GM18867 (cell line): ENCODE data around the gene GAGE13.
"Not testable (repeated sequence)": the region's sequence is repeated elsewhere in the genome, so short reads cannot be mapped to it uniquely, and the experiment has no call there.

ENCODE experiments used
- ATAC-seq: cut with Tn5 transposase; IDR thresholded peaks from one replicate; pipeline ENCODE4 v1.9.1; 2021; ENCODE audit warnings: mild to moderate bottlenecking, moderate library complexity; ENCODE audit not compliant: unreplicated experiment

GAGE13 gene

DNA sequence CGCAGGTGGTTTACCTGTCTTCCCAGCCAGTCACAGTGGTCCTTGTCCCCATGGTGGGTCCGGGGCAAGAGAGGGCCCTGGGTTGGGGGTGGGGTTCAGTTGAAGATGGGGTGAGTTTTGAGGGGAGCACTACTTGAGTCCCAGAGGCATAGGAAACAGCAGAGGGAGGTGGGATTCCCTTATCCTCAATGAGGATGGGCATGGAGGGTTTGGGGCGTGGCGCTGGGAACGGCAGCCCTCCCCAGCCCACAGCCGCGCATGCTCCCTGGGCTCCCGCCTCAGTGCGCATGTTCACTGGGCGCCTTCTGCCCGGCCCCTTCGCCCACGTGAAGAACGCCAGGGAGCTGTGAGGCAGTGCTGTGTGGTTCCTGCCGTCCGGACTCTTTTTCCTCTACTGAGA, at the start of gene GAGE13:
Gene GAGE13 (plus strand): TSS at position 301 of the 400 bp plus-strand sequence. CDS start 1,156 bp downstream, outside the sequence.
- not testable (repeated sequence) for ATAC-seq

DNA sequence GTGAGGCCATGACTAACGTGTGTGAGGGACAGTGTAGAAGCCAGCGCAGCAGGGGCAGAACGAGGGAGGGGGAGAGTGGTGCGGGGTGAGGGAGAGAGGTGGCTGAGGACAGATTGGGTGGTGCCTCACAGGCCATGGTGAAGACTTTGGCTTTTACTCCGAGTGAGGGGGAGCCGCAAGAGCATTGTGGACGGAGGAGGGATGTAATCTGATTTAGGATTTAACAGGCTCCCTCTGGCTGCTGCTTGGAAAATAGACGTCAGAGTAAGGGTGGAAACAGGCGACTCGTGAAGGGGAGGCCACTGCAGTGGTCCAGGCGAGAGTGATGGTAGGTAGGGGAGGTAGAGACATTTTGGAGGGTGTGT, 48.8 kb upstream of the GAGE13 start:
- no peak for ATAC-seq

- no peak for ATAC-seq
Observed at GRCh38 chrX:49284212-49284611, 47.2 kb upstream of the GAGE13 start.

- ATAC-seq = no peak
Observed at GRCh38 chrX:49286136-49286535, 45.2 kb upstream of the GAGE13 start.

- ATAC-seq = no peak
Observed at GRCh38 chrX:49286581-49286980, 44.8 kb upstream of the GAGE13 start.

GRCh38 chrX:49287665-49288064, 43.7 kb upstream of the GAGE13 start:
- ATAC-seq = no peak

GRCh38 chrX:49290215-49290614, 41.2 kb upstream of the GAGE13 start:
- ATAC-seq = no peak

GRCh38 chrX:49291615-49292337, 39.6 kb upstream of the GAGE13 start:
- peak; percentile 73 for ATAC-seq

DNA sequence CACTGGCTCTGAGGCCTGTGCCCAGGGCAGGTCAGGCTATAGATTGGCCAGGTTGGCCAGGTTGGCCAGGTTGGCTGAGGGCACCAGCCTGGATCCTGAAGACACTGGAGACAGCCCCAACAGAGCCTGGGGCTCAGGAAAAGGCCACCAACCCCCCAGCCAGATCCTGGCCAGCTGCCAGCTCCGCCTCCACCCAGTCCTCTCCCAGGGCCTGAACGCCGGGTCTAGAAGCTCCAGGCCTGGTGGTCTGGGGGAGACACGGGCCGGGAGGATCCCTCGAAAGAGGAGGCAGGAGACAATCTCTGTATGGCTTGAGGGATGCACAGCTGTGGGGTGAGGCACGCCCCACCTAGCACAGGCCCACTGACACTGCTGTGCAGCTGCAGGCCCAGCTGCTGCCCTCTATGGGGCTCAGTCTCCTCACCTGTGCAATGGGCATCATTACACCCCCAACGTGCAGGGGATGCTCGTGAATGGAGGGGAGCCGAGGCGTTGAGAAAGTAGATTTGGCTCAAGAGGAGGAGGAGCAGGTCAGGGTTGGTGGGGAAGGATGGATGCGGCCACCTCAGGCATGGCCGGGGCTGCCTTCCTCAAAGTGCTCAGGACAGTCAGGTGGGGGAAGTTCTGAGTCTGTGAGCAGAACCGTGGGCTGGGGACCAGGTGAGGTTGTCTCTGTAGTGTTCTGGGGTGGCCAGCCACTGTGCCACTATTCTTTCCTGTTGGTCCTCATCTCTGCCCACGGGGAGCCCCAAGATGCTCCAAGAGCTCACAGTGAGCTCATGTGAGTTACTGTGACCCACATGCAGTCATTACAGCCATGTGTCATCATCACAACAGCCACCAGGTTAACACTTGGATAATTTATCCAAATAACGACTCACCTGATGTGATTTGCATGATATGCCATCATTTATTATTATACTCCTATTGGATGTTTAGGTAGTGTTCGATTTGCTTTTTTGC, 38.7 kb upstream of the GAGE13 start:
- ATAC-seq = no peak

DNA sequence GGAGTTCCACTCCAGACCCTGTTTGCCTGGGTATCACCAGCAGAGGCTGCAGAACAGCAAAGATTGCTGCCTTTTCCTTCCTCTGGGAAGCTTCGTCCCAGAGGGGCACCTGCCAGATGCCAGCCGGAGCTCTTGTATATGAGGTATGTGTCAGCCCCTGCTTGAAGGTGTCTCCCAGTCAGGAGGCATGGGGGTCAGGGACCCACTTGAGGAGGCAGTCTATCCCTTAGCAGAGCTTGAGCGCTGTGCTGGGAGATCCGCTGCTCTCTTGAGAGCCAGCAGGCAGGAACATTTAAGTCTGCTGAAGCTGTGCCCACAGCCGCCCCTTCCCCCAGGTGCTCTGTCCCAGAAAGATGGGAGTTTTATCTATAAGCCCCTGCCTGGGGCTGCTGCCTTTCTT, 32.1 kb upstream of the GAGE13 start:
- not testable (repeated sequence) for ATAC-seq

DNA sequence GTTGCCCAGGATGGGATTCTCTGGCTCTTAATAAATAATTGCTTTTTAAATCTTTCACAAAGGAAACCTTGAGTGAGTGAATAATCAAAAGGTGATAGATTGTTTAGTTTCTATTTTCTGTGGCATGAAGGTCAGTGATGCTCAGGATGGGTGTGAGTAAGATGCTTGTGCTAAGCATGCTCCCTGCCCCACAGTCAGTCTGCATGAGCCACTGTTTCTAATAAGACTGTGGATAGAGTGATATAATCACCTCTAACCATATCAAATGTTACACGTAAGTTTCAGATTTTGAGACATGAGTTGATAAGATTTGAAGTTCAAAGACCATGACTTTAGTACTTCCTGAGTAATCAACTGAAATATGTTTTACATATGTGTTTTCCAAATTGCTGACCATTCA, 30.7 kb upstream of the GAGE13 start:
- no peak for ATAC-seq

DNA sequence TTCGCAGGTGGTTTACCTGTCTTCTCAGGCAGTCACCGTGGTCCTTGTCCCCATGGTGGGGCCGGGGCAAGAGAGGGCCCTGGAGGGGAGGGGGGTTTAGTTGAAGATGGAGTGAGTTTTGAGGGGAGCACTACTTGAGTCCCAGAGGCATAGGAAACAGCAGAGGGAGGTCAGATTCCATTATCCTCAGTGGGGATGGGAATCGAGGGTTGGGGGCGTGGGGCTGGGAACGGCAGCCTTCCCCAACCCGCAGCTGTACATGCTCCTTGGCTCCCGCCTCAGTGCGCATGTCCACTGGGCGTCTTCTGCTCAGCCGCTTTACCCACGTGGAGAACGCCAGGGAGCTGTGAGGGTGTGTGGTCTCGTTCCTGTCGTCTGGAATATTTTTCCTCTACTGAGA, 28.0 kb upstream of the GAGE13 start, which contains the start of gene GAGE10:
Gene GAGE10 (plus strand): TSS at position 301 of the 400 bp plus-strand sequence. CDS start 1,214 bp downstream, outside the sequence.
- ATAC-seq = no peak

- not testable (repeated sequence) for ATAC-seq
Observed at GRCh38 chrX:49307775-49308174, 23.6 kb upstream of the GAGE13 start.

- no peak for ATAC-seq
Observed at GRCh38 chrX:49308604-49309269, 22.6 kb upstream of the GAGE13 start.

DNA sequence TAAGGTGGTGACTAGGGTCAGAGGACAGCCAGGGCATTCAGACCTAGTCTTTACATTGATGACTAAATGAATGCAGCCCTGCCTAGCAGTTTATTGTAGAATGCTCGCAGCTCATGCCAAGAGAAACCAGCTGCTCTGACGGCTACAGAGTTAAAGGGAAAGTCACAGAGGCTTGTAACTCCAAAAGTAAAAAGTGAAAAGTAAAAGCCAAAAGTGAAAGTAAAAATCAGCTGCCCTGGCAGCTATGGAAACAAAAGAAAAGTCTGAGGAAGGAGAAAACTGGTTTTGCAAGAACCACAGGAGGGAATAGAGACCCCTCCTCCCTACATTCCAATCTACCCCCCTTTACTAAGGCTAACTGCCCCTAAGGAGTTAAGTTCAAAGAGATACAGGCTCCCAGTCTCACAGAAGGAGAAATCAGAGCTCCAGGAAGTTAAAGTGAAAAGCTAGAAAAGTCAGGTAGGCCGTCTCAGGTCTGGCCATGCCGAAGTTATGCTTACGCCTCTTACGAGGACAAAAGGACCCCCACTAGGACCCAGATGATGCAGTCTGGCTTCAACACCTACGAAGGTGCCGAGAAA, 21.9 kb upstream of the GAGE13 start:
- no peak for ATAC-seq

- no peak for ATAC-seq
Observed at GRCh38 chrX:49310371-49310770, 21.0 kb upstream of the GAGE13 start.

DNA sequence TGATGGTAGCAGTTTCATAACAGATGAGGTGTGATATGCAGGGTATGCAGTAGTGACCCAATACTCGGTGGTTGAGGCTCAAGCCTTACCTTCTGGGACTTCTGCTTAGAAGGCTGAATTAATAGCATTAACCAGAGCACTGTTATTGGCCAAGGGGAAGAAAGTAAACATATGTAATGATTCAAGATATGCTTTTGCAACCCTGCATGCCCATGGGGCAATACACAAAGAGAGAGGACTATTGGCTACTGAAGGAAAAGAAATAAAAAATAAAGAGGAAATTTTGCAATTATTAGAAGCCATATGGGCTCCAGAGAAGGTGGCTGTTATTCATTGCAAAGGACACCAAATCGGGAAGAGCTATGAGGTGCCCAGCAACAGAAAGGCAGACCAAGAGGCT, 19.2 kb upstream of the GAGE13 start:
- no peak for ATAC-seq

DNA sequence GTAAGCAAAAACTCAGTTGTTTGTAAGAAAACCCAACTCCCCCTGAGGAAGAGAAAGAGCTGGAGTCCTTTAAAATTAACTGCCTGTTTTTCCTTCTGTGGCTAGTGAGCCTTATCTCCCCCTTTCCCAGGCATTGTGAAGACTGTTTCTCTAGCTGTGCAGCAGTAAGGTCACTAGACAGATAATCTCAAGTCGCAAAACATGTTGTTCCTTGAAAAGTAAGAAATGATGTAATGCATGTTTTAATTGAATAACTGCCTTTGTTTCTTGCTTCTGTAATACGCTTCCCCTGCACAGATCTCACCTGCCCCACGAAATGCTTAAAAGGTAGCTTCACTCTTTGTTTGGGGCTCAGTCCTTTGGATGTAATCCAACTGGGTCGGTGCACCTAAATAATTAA, 15.3 kb upstream of the GAGE13 start:
- no peak for ATAC-seq

- ATAC-seq = not testable (repeated sequence)
Observed at GRCh38 chrX:49321737-49322136, 9.6 kb upstream of the GAGE13 start, which contains the start of gene GAGE12J. TSS of gene GAGE12J (plus strand) at chrX:49322037. CDS start at chrX:49323194, 1,157 bp downstream.

DNA sequence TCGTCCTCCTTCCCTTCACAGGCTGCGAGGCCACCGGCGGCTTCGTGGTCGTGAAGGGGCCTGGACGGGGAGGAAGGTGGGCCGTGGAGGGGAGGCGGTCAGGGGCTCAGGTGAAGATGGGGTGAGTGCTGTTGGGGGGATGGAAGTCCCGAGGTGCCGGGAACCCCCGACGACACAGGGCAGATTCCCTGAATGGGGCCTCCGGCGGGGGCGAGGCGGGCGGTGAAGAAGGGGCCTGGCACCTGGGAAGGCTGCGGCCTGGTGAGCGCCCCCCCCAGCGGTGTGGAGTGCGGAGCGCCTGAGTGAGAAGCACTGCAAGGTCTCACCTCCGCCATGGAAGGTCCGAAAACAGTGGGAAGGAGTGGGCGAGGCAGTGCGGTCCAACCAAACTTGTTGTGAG, 9.1 kb upstream of the GAGE13 start:
- not testable (repeated sequence) for ATAC-seq

DNA sequence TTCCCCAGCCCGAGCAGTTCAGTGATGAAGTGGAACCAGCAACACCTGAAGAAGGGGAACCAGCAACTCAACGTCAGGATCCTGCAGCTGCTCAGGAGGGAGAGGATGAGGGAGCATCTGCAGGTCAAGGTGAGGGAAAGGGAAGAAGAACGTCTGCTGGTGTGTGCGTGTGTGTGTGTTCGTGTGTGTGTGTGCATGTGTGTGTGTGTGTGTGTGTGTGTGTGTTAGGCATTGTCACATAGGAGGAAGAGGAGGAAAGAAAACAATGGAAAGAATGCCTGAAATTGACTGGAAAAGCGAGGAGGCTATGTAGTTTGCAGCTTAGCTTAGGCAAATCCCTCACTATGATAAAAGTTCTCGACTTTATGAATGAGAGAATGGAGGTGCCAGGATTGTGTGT, 7.6 kb upstream of the GAGE13 start:
- not testable (repeated sequence) for ATAC-seq
